DND-41 (cell line): ENCODE measurements around the gene GEMIN7.

Source experiments
- ATAC-seq: fragments of 200-7000 bp; cut with Tn5 transposase; 3 replicates; pipeline ENCODE4 v1.9.1; 2021; ENCODE audit warnings: low read depth; ENCODE audit not compliant: insufficient read depth
- DNase-seq: peaks from one replicate; pipeline ENCODE4 v3.0.0-alpha.2; 2020
- H2AFZ ChIP-seq: 2 replicates; pipeline ENCODE4 v1.6.0; 2012; ENCODE audit warnings: low read depth, low read length
- H3K27ac ChIP-seq: 2 replicates; pipeline ENCODE4 v1.5.1; 2012; ENCODE audit warnings: low read length, inconsistent platforms
- H3K27me3 ChIP-seq: fragments of 200-600 bp; sonication (generic); 2 replicates; pipeline ENCODE4 v1.6.0; 2012; ENCODE audit warnings: low read length, mild to moderate bottlenecking, inconsistent platforms; ENCODE audit not compliant: insufficient read depth, poor library complexity
- H3K36me3 ChIP-seq: 2 replicates; pipeline ENCODE4 v1.5.1; 2012; ENCODE audit warnings: low read length, inconsistent platforms; ENCODE audit not compliant: insufficient read depth
- H3K4me1 ChIP-seq: 2 replicates; pipeline ENCODE4 v1.5.1; 2012; ENCODE audit warnings: mild to moderate bottlenecking, low read length; ENCODE audit not compliant: insufficient read depth
- H3K4me2 ChIP-seq: 2 replicates; pipeline ENCODE4 v1.6.0; 2012; ENCODE audit warnings: mild to moderate bottlenecking, moderate library complexity, low read length, inconsistent platforms; ENCODE audit not compliant: insufficient read depth
- H3K4me3 ChIP-seq, 2 experiments: fragments of 200-600 bp in 1 of 2; shearing (Covaris generic) in 1 of 2; 2 replicates each; pipeline ENCODE4 v1.5.1; 2012 to 2016; ENCODE audit warnings: inconsistent platforms in 2 of 2, low read length in 2 of 2, mild to moderate bottlenecking in 2 of 2, low read depth in 1 of 2, moderate library complexity in 1 of 2
- H3K79me2 ChIP-seq: 2 replicates; pipeline ENCODE4 v1.6.0; 2012; ENCODE audit warnings: low read length, inconsistent platforms; ENCODE audit not compliant: insufficient read depth
- H3K9ac ChIP-seq: 2 replicates; pipeline ENCODE4 v1.6.0; 2012; ENCODE audit warnings: low read depth, mild to moderate bottlenecking, inconsistent platforms, low read length, moderate library complexity
- H3K9me3 ChIP-seq: 2 replicates; pipeline ENCODE4 v1.5.1; 2012; ENCODE audit warnings: low read length, moderate library complexity, mild to moderate bottlenecking, inconsistent platforms; ENCODE audit not compliant: insufficient read depth, severe bottlenecking
- H4K20me1 ChIP-seq: 2 replicates; pipeline ENCODE4 v1.6.0; 2012; ENCODE audit warnings: low read length; ENCODE audit not compliant: insufficient read depth
- CTCF ChIP-seq: IDR thresholded peaks from 2 replicates; pipeline ENCODE4 v1.5.1; 2012; ENCODE audit warnings: borderline replicate concordance, low read length, moderate library complexity, mild to moderate bottlenecking; ENCODE audit not compliant: poor library complexity, severe bottlenecking; ENCODE audit errors: extremely low read depth
- EZH2 ChIP-seq: IDR thresholded peaks from 3 replicates; pipeline ENCODE4 v1.6.1; 2012; ENCODE audit warnings: borderline replicate concordance, low read depth, mild to moderate bottlenecking, moderate library complexity, low read length, inconsistent platforms; ENCODE audit not compliant: severe bottlenecking

Gene GEMIN7

GRCh38 chr19:45076029-45076850, 2.8 kb upstream of the GEMIN7 start, which contains the start of gene ZNF296:
Gene ZNF296 (minus strand): TSS chr19:45076478. CDS start chr19:45076373, 105 bp downstream.
- Histone ChIP-seq H3K4me3 (no peak within 1 kb of the TSS), H3K4me2 (no peak within 1 kb of the TSS), H3K9ac (no peak within 1 kb of the TSS), H3K27ac (no peak within 1 kb of the TSS), H4K20me1 (peaks cover 8% of the 10 kb centered on the region; the same call in 1 of the 2 replicates), H3K36me3 (peaks cover under 1% of the 10 kb centered on the region; the same call in 1 of the 2 replicates), H3K9me3 (no peaks in the 10 kb centered on the region), H2AFZ (peak within 1 kb of the TSS; percentile 40), H3K79me2 (peaks cover 22% of the 10 kb centered on the region), H3K4me1 (peaks cover 23% of the 10 kb centered on the region), H3K27me3 (no peaks in the 10 kb centered on the region)
- no peak for TF ChIP-seq EZH2
- no peak for TF ChIP-seq CTCF
- ATAC-seq: no peak
- DNase-seq: no peak

DNA sequence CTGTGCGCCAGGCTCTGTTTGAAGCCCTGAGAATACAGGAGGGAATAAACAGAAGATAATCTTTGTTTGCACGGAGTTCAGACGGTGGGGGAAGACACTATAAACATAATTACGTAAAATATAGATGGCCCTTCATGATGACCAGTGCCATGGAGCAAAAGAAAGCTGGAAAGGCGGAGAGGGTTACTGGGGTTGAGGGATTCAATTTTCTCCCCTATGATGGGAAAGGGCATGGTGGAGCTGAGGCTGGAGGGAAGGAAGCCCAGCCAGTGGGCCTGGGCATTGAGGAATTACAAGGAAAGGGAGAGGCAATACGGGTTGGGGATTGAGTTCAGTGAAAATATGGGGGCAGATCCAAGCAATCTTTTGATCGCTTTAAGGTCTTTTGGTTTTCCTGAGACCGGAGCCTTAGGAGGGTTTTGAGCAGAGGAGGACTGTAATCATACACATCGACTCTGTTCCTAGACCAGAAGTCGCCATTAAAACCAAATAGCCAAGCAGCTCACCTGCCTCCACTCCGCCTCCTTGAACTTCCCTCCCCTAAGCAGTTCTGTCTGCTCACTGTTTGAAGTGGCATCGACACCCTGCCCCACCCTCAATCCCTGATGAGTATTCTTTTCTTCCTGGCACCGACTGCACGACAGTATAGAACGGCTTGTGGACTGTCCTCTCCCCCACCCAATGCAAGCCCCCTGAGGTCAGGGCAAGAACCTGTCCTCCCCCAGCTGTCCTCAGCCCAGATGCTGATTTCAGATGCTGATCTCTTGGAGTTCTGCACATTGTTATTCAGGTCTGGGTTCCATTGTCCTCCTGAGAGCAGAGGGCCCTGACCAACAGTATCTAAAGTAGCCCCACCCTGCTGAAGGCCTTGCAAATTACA, 2.0 kb upstream of the GEMIN7 start:
- TF ChIP-seq CTCF (no peak), EZH2 (no peak)
- H3K4me1 ChIP-seq: peaks cover 26% of the 10 kb centered on the region
- H3K4me3 ChIP-seq: no peak overlapping the region
- no peak overlapping the region for H3K4me2 ChIP-seq
- H3K27ac ChIP-seq: no peak overlapping the region
- H3K79me2 ChIP-seq: peaks cover 30% of the 10 kb centered on the region
- H3K36me3 ChIP-seq: peaks cover 7% of the 10 kb centered on the region
- no peaks in the 10 kb centered on the region for H3K27me3 ChIP-seq
- H3K9me3 ChIP-seq: no peaks in the 10 kb centered on the region
- DNase-seq: no peak
- H3K9ac ChIP-seq: no peak overlapping the region
- H4K20me1 ChIP-seq: peaks cover 10% of the 10 kb centered on the region
- ATAC-seq: no peak
- H2AFZ ChIP-seq: peak overlapping the region; percentile 40

- TF ChIP-seq CTCF: no peak
- no peak for TF ChIP-seq EZH2
- peak overlapping the region; percentile 99 for H3K9ac ChIP-seq
- peaks cover 14% of the 10 kb centered on the region for H3K36me3 ChIP-seq
- peak overlapping the region; percentile 85 for H3K27ac ChIP-seq
- DNase-seq (no peak), ATAC-seq (peak; percentile 70)
- no peaks in the 10 kb centered on the region for H3K27me3 ChIP-seq
- H3K79me2 ChIP-seq: peaks cover 44% of the 10 kb centered on the region
- H4K20me1 ChIP-seq: peaks cover 14% of the 10 kb centered on the region
- H3K4me3 ChIP-seq: peak overlapping the region; percentile 99 to 100; a peak in 3 of 4 replicates
- H3K4me2 ChIP-seq: peak overlapping the region; percentile 100
- no peaks in the 10 kb centered on the region for H3K9me3 ChIP-seq
- H3K4me1 ChIP-seq: peaks cover 26% of the 10 kb centered on the region
- H2AFZ ChIP-seq: peak overlapping the region; percentile 98
These were observed 534 bp upstream of the GEMIN7 start for GRCh38 chr19:45078390-45079062.
